GM10248 (cell line): ENCODE results near the gene S100A2.
"Not testable (repeated sequence)": the region's sequence is repeated elsewhere in the genome, so short reads cannot be mapped to it uniquely, and the experiment has no call there.

Experiments used
- CTCF ChIA-PET: fragments of 300-600 bp; sonication (Branson Sonifier 250); formaldehyde crosslinking; extraction: SDS; loops from one replicate; lab custom pipeline; 2021; ENCODE audit warnings: antibody characterized with exemption; lab: Yijun Ruan, JAX
- POLR2A ChIA-PET: fragments of 350-650 bp; sonication (Branson Sonifier 250); formaldehyde crosslinking; extraction: SDS; loops from one replicate; lab custom pipeline; 2020; ENCODE audit warnings: antibody characterized with exemption; lab: Yijun Ruan, JAX
- DNase-seq: peaks from one replicate; pipeline ENCODE4 v3.0.0; 2012; ENCODE audit errors: extremely low spot score
- CTCF ChIP-seq: IDR thresholded peaks from 2 replicates; pipeline ENCODE4 v1.5.1; 2012; ENCODE audit warnings: mild to moderate bottlenecking, low read depth; ENCODE audit errors: extremely low read depth, missing control alignments, control extremely low read depth

S100A2 gene

GRCh38 chr1:153525088-153525728 is 40.4 kb downstream of the S100A2 start:
- DNase-seq: no peak
- CTCF ChIA-PET: interaction anchor here (0.8 to 2.6 kb wide), 12 partner anchors 8 to 102 kb away, joined by 3 to 11 read pairs (median 6); partner anchors contain the start of genes S100A13 and S100A6
- POLR2A ChIA-PET: no interaction called here
- TF ChIP-seq CTCF: no peak

DNA sequence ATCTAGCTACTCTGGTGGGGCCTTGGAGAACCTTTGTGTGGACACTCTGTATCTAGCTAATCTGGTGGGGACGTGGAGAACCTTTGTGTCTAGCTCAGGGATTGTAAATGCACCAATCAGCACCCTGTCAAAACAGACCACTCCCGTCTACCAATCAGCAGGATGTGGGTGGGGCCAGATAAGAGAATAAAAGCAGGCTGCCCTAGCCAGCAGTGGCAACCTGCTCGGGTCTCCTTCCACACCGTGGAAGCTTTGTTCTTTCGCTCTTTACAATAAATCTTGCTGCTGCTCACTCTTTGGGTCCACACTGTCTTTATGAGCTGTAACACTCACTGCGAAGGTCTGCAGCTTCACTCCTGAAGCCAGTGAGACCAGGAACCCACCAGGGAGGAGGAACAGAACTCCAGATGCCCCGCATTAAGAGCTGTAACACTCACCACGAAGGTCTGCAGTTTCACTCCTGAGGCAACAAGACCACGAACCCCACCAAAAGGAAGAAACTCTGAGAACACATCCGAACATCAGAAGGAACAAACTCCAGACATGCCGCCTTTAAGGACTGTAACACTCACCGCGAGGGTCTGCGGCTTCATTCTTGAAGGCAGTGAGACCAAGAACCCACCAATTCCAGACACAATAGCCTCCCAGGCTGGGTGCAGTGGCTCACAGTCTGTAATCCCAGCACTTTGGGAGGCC is 43.1 kb downstream of the S100A2 start:
- POLR2A ChIA-PET, DNase-seq: not testable (repeated sequence)
- CTCF ChIA-PET: interaction anchor here (1.5 to 4.8 kb wide), 6 partner anchors 11 to 95 kb away, joined by 3 to 30 read pairs (median 6); no protein-coding TSS in a partner anchor

GRCh38 chr1:153521808-153522207 is 43.8 kb downstream of the S100A2 start:
- DNase-seq, POLR2A ChIA-PET: not testable (repeated sequence)
- CTCF ChIA-PET: interaction anchor here (0.9 to 4.8 kb wide), 7 partner anchors 11 to 96 kb away, joined by 3 to 30 read pairs (median 5); no protein-coding TSS in a partner anchor

GRCh38 chr1:153520818-153521476 is 44.7 kb downstream of the S100A2 start:
- TF ChIP-seq CTCF: no peak
- ChIA-PET POLR2A (no interaction called here), CTCF (interaction anchor here (0.9 to 4.8 kb wide), 9 partner anchors 10 to 97 kb away, joined by 3 to 30 read pairs (median 4); no protein-coding TSS in a partner anchor)
- no peak for DNase-seq

DNA sequence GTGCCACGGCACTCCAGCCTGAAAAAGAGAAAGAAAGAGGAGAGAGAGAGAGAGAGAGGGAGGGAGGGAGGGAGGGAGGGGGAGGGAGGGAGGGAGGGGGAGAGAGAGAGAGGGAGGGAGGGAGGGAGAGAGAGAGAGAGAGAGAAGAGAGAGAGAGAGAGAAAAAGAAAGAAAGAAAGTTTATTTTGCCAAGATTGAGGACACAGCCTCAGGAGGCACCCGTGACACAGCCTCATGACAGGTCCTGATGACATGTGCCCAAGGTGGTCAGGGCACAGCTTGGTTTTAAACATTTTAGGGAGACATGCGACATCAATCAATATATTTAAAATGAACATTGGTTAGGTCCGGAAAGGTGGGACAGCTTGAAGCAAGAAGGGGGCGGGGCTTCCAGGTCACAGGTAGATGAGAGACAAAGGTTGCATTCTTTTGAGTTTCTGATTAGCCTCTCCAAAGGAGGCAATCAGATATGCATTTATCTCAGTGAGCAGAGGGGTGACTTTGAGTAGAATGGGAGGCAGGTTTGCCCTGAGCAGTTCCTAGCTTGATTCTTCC is 45.4 kb downstream of the S100A2 start:
- POLR2A ChIA-PET: not testable (repeated sequence)

GRCh38 chr1:153519242-153519641 is 46.4 kb downstream of the S100A2 start:
- TF ChIP-seq CTCF: no peak
- ChIA-PET CTCF (interaction anchor here (3.1 to 4.8 kb wide), 2 partner anchors 8 to 12 kb away, joined by 10 to 30 read pairs; no protein-coding TSS in a partner anchor), POLR2A (no interaction called here)
- no peak for DNase-seq

More for the DNA sequence above, 45.4 kb downstream of the S100A2 start:
- CTCF ChIA-PET: interaction anchor here (0.9 to 4.8 kb wide), 7 partner anchors 9 to 48 kb away, joined by 3 to 30 read pairs (median 4); no protein-coding TSS in a partner anchor
- DNase-seq: not testable (repeated sequence)

DNA sequence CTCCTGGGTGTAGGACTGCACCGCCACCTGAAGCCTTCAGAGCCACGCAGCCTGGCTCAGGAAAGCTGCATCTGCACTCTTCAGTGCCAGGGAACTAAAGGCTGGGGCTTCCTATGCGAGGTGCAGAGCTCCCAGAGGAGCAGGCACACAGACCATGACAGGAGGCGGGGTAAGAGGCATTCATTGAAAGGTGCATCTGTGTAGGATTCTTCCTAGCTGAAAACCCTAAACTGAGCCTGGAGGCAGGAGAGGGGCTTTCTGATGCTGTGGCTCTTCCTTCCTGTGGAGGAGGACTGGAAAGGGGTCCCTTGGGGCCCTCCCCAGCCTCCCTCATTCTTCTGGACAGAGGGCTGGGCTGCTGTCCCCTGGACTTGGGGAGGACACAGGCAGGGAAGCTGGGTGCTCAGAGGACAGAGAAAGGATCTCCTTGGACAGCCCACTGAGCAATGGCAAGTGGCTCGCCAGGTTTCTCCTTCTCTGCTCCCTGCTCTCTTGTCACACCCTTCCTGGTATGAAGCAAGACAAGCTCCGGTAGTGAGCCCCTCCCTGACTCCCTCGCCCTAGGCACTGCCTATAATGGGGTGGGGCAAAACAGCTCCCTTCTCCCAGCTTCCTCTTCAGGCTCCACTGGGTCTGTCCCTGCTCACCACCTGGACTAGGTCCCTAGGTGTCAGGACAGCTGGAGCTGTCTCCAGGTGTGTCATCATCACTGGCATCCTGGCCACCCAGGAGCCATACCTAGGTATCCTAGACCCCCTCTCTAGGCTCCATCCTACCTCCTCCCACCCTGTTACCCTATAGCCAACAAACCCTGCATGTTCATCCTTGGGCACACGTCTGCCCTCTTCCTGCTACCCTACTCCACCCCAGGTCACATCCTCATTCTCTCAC is 49.9 kb downstream of the S100A2 start:
- ChIA-PET POLR2A (no interaction called here), CTCF (interaction anchor here (0.6 to 5.6 kb wide), 6 partner anchors 10 to 233 kb away, joined by 3 to 26 read pairs (median 6); no protein-coding TSS in a partner anchor)
- DNase-seq: no peak
- TF ChIP-seq CTCF: no peak
